Lower leg skin (tissue), 4 donors: Measurements from ENCODE around the gene SIGLEC10. TPM values are rescaled to one million over a fixed set of nuclear protein-coding genes. Genes with fewer than 3 reads are reported as not detected.

Experiments
- DNase-seq, 2 donors: peaks; one replicate each; pipeline ENCODE4 v3.0.0-alpha.2; 2019; ENCODE audit warnings: low spot score in 2 of 2
- H3K4me3 ChIP-seq: fragments of 200-600 bp; sonication (generic); 2 replicates; pipeline ENCODE4 v1.5.1; 2017; ENCODE audit warnings: mild to moderate bottlenecking, low read depth; ENCODE audit not compliant: poor library complexity, severe bottlenecking
- POLR2A ChIP-seq, 2 donors: fragments of 450-650 bp; IDR thresholded peaks; one replicate each; pipeline ENCODE4 v1.6.1; 2016 to 2017; ENCODE audit warnings: antibody characterized with exemption in 2 of 2, mild to moderate bottlenecking in 1 of 2, moderate library complexity in 1 of 2
- WGBS, 2 donors: methylation state at CpG; one replicate each; pipeline ENCODE4 v1.1.5; 2018; 5-methylcytosine and 5-hydroxymethylcytosine counted together
- intact Hi-C: fragments of 100-400 bp; cut with DNase I; formaldehyde crosslinking; loops from one replicate; pipeline ENCODE4 v1.15.0; 2023; ENCODE audit warnings: low total_unique reads
- total RNA-seq, 4 donors: library from RNA; depleted of rRNA; stranded (reverse); fragments of >200 nt; gene quantifications; one replicate each; pipeline ENCODE4 v1.1.0, GENCODE V29; 2016
- TF ChIP-seq, protein P1 (sequence below), 3 donors: fragments of 450-650 bp; IDR thresholded peaks; one replicate each; pipeline ENCODE4 v1.5.1; 2016; ENCODE audit warnings: antibody characterized with exemption in 3 of 3, mild to moderate bottlenecking in 3 of 3, moderate library complexity in 2 of 3

Gene SIGLEC10
- total RNA-seq, 4 donors from 2014 or later = 0.53 to 8.6 (median 1.8) TPM

DNA sequence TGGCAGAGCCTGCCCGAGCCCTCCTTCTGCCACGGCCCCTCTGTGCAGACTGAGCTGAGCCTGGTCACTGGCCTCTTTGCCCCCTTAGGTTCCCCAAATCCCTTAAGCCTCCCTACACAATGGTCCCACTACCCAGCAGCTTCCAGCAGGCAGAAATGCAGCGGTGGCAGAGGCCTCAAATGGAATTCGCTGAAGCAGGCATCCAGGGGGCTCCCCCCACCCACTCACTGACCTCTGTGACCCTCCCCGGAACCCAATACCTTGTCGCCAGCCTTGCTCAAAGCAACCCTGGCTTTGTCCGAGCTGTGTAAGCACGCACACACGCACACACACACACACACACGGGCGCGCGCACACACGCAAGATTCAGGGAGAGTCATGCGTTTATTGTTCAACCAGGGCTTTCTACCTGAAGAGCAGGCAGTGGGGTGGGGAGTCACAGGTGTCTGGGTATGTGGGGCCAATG lies 29.5 kb downstream of the SIGLEC10 start, which contains the start of gene LIM2:
Gene LIM2 (minus strand): TSS at position 51 of the 466 bp plus-strand sequence. CDS start 531 bp downstream, outside the sequence.
- TF ChIP-seq POLR2A (IDR thresholded peaks at IDR 0.05) = no peak
- TF ChIP-seq, protein P1, sequence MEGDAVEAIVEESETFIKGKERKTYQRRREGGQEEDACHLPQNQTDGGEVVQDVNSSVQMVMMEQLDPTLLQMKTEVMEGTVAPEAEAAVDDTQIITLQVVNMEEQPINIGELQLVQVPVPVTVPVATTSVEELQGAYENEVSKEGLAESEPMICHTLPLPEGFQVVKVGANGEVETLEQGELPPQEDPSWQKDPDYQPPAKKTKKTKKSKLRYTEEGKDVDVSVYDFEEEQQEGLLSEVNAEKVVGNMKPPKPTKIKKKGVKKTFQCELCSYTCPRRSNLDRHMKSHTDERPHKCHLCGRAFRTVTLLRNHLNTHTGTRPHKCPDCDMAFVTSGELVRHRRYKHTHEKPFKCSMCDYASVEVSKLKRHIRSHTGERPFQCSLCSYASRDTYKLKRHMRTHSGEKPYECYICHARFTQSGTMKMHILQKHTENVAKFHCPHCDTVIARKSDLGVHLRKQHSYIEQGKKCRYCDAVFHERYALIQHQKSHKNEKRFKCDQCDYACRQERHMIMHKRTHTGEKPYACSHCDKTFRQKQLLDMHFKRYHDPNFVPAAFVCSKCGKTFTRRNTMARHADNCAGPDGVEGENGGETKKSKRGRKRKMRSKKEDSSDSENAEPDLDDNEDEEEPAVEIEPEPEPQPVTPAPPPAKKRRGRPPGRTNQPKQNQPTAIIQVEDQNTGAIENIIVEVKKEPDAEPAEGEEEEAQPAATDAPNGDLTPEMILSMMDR (IDR thresholded peaks at IDR 0.05) = no peak
- no peak within 1 kb of the TSS for H3K4me3 ChIP-seq
- intact Hi-C loops = no loop called here
- DNase-seq = no peak
- WGBS, 2 donors = 84% methylated on average over 15 of the region's 15 CpGs

DNA sequence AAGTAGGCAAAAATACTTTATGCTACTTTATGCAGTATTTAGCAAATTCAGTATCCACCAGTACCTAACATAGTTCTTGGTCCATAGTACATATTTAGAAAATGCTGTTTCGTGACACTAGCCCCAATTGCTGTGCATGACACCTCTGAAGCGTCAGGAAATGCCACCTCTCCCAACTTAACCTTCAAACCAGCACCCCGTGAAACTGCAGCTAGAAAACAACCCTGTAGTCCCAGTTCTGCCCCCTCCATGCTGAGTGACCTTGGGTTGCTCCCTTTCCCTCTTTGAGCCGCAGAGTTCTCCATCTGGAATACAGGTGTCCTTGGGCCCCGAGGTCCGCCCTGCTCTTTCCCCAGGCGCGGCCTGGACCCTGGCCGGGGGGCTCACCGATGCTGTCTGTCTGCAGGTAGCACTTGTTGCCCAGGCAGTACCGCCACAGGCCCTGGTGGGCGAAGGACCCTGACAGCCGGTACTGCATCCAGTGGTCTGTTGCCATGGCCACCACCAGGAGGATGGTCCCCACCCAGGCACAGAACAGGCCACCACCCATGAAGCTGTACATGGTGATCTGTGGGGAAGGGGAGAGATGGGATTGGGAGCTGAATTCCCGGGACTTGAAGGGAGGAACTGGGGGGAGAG lies 30.4 kb downstream of the SIGLEC10 start:
- TF ChIP-seq, protein P1 (IDR thresholded peaks at IDR 0.05) = no peak
- TF ChIP-seq POLR2A (IDR thresholded peaks at IDR 0.05) = no peak
- intact Hi-C loops = no loop called here
- no peak overlapping the region for H3K4me3 ChIP-seq
- WGBS, 2 donors = 85 to 87% methylated on average over 14 of the region's 14 CpGs
- DNase-seq = no peak

DNA sequence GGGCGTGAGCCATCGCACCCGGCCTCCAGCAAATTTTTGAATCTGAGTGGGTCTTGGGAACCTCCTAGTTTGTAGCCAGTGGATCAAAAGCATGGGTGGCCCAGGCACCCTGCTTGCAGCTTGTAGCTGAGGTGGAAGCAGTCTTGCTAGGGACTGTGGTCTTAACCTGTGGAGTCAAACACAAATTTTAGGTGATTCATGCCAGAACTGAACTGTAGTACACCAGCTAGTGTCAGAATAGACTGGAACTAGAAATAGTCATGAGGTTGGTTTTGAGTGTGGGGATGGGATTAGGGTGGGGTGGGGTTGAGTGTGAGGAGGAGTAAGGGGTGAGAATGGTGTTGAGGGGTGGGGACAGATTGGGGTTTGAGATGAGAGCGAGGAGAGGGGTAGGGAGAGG lies 35.4 kb downstream of the SIGLEC10 start:
- intact Hi-C loops = no loop called here
- DNase-seq = no peak
- 96 to 98% methylated on average over 4 of the region's 4 CpGs for WGBS, 2 donors
- TF ChIP-seq, protein P1 (IDR thresholded peaks at IDR 0.05) = no peak
- TF ChIP-seq POLR2A (IDR thresholded peaks at IDR 0.05) = no peak
- H3K4me3 ChIP-seq = no peak overlapping the region

DNA sequence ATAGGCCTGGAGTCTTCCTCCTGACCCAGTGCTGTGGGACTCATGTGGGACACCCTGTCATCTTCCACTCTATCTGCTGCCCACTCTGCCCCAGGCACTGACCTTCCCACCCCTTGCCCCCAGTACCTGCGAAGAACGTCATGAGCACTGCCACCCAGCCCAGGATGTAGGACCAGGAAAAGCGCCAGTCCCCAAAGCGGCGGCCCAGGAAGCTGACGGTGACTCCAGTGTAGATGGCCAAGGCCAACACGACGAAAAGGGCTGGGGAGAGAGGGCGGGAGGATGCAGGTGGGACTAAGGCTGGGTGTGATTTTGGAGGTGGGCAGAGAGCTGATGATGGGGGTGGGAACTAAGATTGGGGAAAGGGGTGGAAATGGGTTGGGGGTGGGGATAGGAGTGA lies 37.1 kb downstream of the SIGLEC10 start:
- no peak for DNase-seq
- WGBS, 2 donors = 94 to 95% methylated on average over 9 of the region's 9 CpGs
- TF ChIP-seq POLR2A (IDR thresholded peaks at IDR 0.05) = no peak
- TF ChIP-seq, protein P1 (IDR thresholded peaks at IDR 0.05) = no peak
- intact Hi-C loops = no loop called here
- H3K4me3 ChIP-seq = no peak overlapping the region

DNA sequence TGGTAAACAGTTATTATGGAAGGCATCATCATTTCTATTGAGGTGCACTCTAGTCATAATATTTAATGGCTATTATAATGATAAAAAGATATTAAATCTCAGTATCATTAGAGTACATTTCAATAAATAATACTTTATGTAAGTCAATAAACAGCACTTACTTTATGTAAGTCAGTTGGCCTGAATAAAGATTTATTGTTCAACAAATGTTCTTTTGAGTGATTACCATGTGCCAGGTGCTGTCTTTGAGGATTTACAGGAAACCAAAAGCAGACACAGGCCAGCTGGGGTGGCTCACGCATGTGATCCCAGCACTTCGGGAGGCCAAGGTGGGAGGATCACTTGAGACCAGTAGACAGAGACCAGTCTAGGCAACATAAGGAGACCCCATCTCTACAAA lies 40.0 kb downstream of the SIGLEC10 start:
- WGBS, 2 donors = 74 to 80% methylated on average over 2 of the region's 2 CpGs
- no peak for TF ChIP-seq POLR2A (IDR thresholded peaks at IDR 0.05)
- TF ChIP-seq, protein P1 (IDR thresholded peaks at IDR 0.05) = no peak
- intact Hi-C loops = no loop called here
- no peak overlapping the region for H3K4me3 ChIP-seq
- DNase-seq = no peak
